Measurements from ENCODE around the gene ANAPC2.

GRCh38 chr9:137200311-137201204, 12.2 kb upstream of the ANAPC2 start, which contains the start of gene TPRN:
- TF ChIP-seq POLR2A (IDR thresholded peaks at IDR 0.05): peak; percentile 89 to 94
- peak in 2 of 5 experiments; percentile 6 to 22 for TF ChIP-seq CTCF (IDR thresholded peaks at IDR 0.05 in 4 of 5, conservative IDR thresholded peaks at IDR 0.05 in 1 of 5)

Data from gastrocnemius medialis (tissue), 4 donors.